Endothelial cell of umbilical vein (primary cell): ENCODE results near the gene PAQR4. TPM values are rescaled to one million over a fixed set of nuclear protein-coding genes. Genes with fewer than 3 reads are reported as not detected.
A peak's percentile ranks its signal among the peaks of the same experiment; 100 is the strongest.

ENCODE experiments used
- BruUV-seq: library from RNA; stranded (reverse); fragments of 400-500 nt; replicated peaks from 2 replicates; lab custom pipeline; 2021; lab: Mats Ljungman, UMichigan
- CTCF ChIA-PET: fragments of 300-600, 350-600 bp; sonication (Branson Sonifier 250); formaldehyde crosslinking; loops from one replicate; lab custom pipeline; 2021; ENCODE audit warnings: antibody characterized with exemption, inconsistent platforms; lab: Charles Lee
- POLR2A ChIA-PET: fragments of 300-600, 350-600 bp; sonication (Branson Sonifier 250); formaldehyde crosslinking; loops from one replicate; lab custom pipeline; 2021; ENCODE audit warnings: antibody characterized with exemption, inconsistent platforms; lab: Charles Lee
- DNase-seq: peaks from one replicate; pipeline ENCODE4 v3.0.0-alpha.2; 2011; ENCODE audit warnings: low read depth, low spot score
- FAIRE-seq: peaks from 2 replicates; lab custom pipeline; 2011; peaks lifted over from hg19 to GRCh38; lab: Jason Lieb, UNC
- H2AFZ ChIP-seq: 2 replicates; pipeline ENCODE4 v1.6.0; 2012; ENCODE audit warnings: low read depth, low read length, control low read depth, inconsistent platforms
- H3K27ac ChIP-seq: 2 replicates; pipeline ENCODE4 v1.5.1; 2011; ENCODE audit warnings: low read depth, mild to moderate bottlenecking, control low read depth, low read length, moderate library complexity; ENCODE audit not compliant: insufficient read depth
- H3K27me3 ChIP-seq, 2 experiments: 2 replicates each; pipeline versions ENCODE4 v1.6.0 to v1.6.1; 2011; ENCODE audit warnings: low read length in 2 of 2, mixed read lengths in 1 of 2; ENCODE audit not compliant: control insufficient read depth in 2 of 2, insufficient read depth in 2 of 2
- H3K36me3 ChIP-seq, 2 experiments: 2 replicates in 1 of 2; 3 replicates in 1 of 2; pipeline ENCODE4 v1.5.1; 2011; ENCODE audit warnings: low read length in 2 of 2, mild to moderate bottlenecking in 1 of 2, moderate library complexity in 1 of 2; ENCODE audit not compliant: control insufficient read depth in 2 of 2, insufficient read depth in 2 of 2; ENCODE audit errors: extremely low read depth in 1 of 2
- H3K4me1 ChIP-seq: 3 replicates; pipeline ENCODE4 v1.5.1; 2011; ENCODE audit warnings: mild to moderate bottlenecking, low read length; ENCODE audit not compliant: control insufficient read depth, insufficient read depth; ENCODE audit errors: extremely low read depth
- H3K4me2 ChIP-seq: 2 replicates; pipeline ENCODE4 v1.6.1; 2011; ENCODE audit warnings: low read length, control low read depth, mixed read lengths; ENCODE audit not compliant: insufficient read depth
- H3K4me3 ChIP-seq, 3 experiments: fragments of 200-600 bp in 1 of 3; sonication (generic), shearing (Covaris generic) in 1 of 3; replicated peaks in 1 of 3; 2 replicates each; pipeline ENCODE4 v1.5.1; 2011 to 2016; ENCODE audit warnings: control low read depth in 3 of 3, low read length in 3 of 3, mild to moderate bottlenecking in 2 of 3, inconsistent platforms in 1 of 3, low read depth in 1 of 3, moderate library complexity in 1 of 3; ENCODE audit not compliant: insufficient read depth in 1 of 3
- H3K79me2 ChIP-seq: 2 replicates; pipeline ENCODE4 v1.6.0; 2012; ENCODE audit warnings: low read length, inconsistent platforms; ENCODE audit not compliant: control insufficient read depth, insufficient read depth
- H3K9ac ChIP-seq: replicated peaks from 2 replicates; pipeline ENCODE3; 2011; ENCODE audit warnings: low read length, control low read depth; ENCODE audit not compliant: insufficient read depth; ENCODE audit errors: extremely low read depth
- H3K9me1 ChIP-seq: replicated peaks from 3 replicates; pipeline ENCODE4 v1.6.0; 2011; ENCODE audit warnings: mild to moderate bottlenecking, low read length; ENCODE audit not compliant: control insufficient read depth, insufficient read depth; ENCODE audit errors: extremely low read depth
- H3K9me3 ChIP-seq: replicated peaks from 2 replicates; pipeline ENCODE4 v1.5.1; 2012; ENCODE audit warnings: low read length, inconsistent platforms; ENCODE audit not compliant: control insufficient read depth, insufficient read depth
- H4K20me1 ChIP-seq: replicated peaks from 2 replicates; pipeline ENCODE3; 2011; ENCODE audit warnings: mild to moderate bottlenecking, low read length; ENCODE audit not compliant: control insufficient read depth, insufficient read depth; ENCODE audit errors: extremely low read depth
- EZH2 ChIP-seq: IDR thresholded peaks from 2 replicates; pipeline ENCODE4 v1.6.1; 2012; ENCODE audit warnings: borderline replicate concordance, low read depth, mild to moderate bottlenecking, moderate library complexity, low read length, inconsistent platforms; ENCODE audit not compliant: severe bottlenecking
- FOS ChIP-seq: IDR thresholded peaks from 2 replicates; pipeline ENCODE4 v1.6.1; 2011; ENCODE audit warnings: mild to moderate bottlenecking, low read length, moderate library complexity, borderline replicate concordance; ENCODE audit not compliant: insufficient read depth
- GATA2 ChIP-seq: IDR thresholded peaks from 2 replicates; pipeline ENCODE4 v1.7.0; 2011; ENCODE audit warnings: low read depth, mild to moderate bottlenecking, moderate library complexity, mixed read lengths, low read length; ENCODE audit not compliant: insufficient read length, insufficient read depth
- MAX ChIP-seq: IDR thresholded peaks from 2 replicates; pipeline ENCODE4 v1.6.1; 2011; ENCODE audit not compliant: insufficient read depth, insufficient read length
- POLR2A ChIP-seq: IDR thresholded peaks from 2 replicates; pipeline ENCODE4 v1.6.1; 2012; ENCODE audit warnings: low read depth, mild to moderate bottlenecking, control low read depth, low read length
- POLR2AphosphoS5 ChIP-seq: IDR thresholded peaks from 2 replicates; pipeline ENCODE4 v1.6.1; 2012; ENCODE audit warnings: low read depth, mild to moderate bottlenecking, control low read depth, low read length, moderate library complexity; ENCODE audit not compliant: insufficient read depth
- dilution Hi-C: fragments of 300-500 bp; cut with MboI; formaldehyde crosslinking; loops from one replicate; pipeline ENCODE4 v1.15.0; 2019; ENCODE audit warnings: low sequenced_read_pairs; ENCODE audit not compliant: extremely low pct_ligation_motif_present
- intact Hi-C: fragments of 100-400 bp; cut with micrococcal nuclease; formaldehyde crosslinking; loops from one replicate; pipeline ENCODE4 v1.10.0; 2022
- polyA plus RNA-seq, 4 experiments: library from polyadenylated mRNA; depleted of rRNA in 3 of 4; stranded (reverse) in 3 of 4; unstranded in 1 of 4; fragments of >200 nt; gene quantifications; 2 replicates each; pipeline versions ENCODE4 v1.2.1 to v1.2.3, GENCODE V29; 2011 to 2012; ENCODE audit warnings: missing spikeins in 1 of 4
- small RNA-seq: library from RNA; depleted of rRNA; stranded (forward); fragments of <200 nt; gene quantifications from one replicate; pipeline ENCODE3, GENCODE V24; 2012; ENCODE audit warnings: low replicate concordance, low read depth; ENCODE audit not compliant: insufficient read depth, insufficient read length
- total RNA-seq: library from RNA; stranded (reverse); gene quantifications from 2 replicates; pipeline ENCODE4 v1.2.3, GENCODE V29; 2021

PAQR4 gene
- total and polyA plus RNA-seq, 2 donors (not counting 3 experiments of a cell fraction or from before 2014, with no cell fraction given) = 23.8 to 31.2 TPM

GRCh38 chr16:3022684-3023414 is 53.7 kb downstream of the PAQR4 start:
- no peaks in the 10 kb centered on the region for H3K27me3 ChIP-seq
- H3K79me2 ChIP-seq = peaks cover 2% of the 10 kb centered on the region
- TF ChIP-seq GATA2 (no peak), POLR2AphosphoS5 (peak; percentile 43), EZH2 (no peak), MAX (no peak), POLR2A (peak; percentile 87), FOS (no peak)
- no peak overlapping the region for H2AFZ ChIP-seq
- ChIA-PET CTCF (interaction anchor here (1.4 to 6.1 kb wide), 5 partner anchors 8 to 107 kb away, joined by 4 to 52 read pairs (median 9); no protein-coding TSS in a partner anchor), POLR2A (no interaction called here)
- peak overlapping the region; percentile 83 for H3K4me2 ChIP-seq
- peak overlapping the region; percentile 98 for H3K27ac ChIP-seq
- intact Hi-C loops (no loop called here), dilution Hi-C loops (no loop called here)
- DNase-seq = peak; percentile 16
- H3K4me3 ChIP-seq = peak overlapping the region in 2 of 3 experiments; percentile 53 to 61
- H3K4me1 ChIP-seq = peaks cover 18% of the 10 kb centered on the region
- peaks cover 0 to 9% of the 10 kb centered on the region in 2 experiments for H3K36me3 ChIP-seq
- no peaks in the 10 kb centered on the region for H3K9me1 ChIP-seq
- no peaks in the 10 kb centered on the region for H4K20me1 ChIP-seq
- peak overlapping the region; percentile 90 for H3K9ac ChIP-seq
- peak; percentile 78 for FAIRE-seq
- BruUV-seq = no TSS peak
- no peaks in the 10 kb centered on the region for H3K9me3 ChIP-seq

Small RNA genes lying within 50 kb of the gene (small RNA-seq; reads per million reads assigned to genes)
- not detected for gene LINC00514

Other genes with a start within 250 kb of the PAQR4 start
- gene PRSS27, start 249.1 kb upstream of the PAQR4 start, total RNA-seq = 0.53 and 0.60 TPM in 2 replicates
- gene PRSS27, start 249.1 kb upstream of the PAQR4 start, polyA plus RNA-seq = 0.33 and 0.53 TPM in 2 replicates
- 483 and 492 TPM in 2 replicates for gene SRRM2, start 216.7 kb upstream of the PAQR4 start, total RNA-seq
- 270 and 296 TPM in 2 replicates for gene SRRM2, start 216.7 kb upstream of the PAQR4 start, polyA plus RNA-seq
- gene ELOB, start 192.1 kb upstream of the PAQR4 start, total RNA-seq = 158 and 251 TPM in 2 replicates
- 848 and 1,320 TPM in 2 replicates for gene ELOB, start 192.1 kb upstream of the PAQR4 start, polyA plus RNA-seq
- gene PRSS33, start 181.8 kb upstream of the PAQR4 start, total RNA-seq = not detected in 2 replicates
- not detected in 2 replicates for gene PRSS33, start 181.8 kb upstream of the PAQR4 start, polyA plus RNA-seq
- gene PRSS41, start 170.9 kb upstream of the PAQR4 start, total RNA-seq = not detected in 2 replicates
- not detected in 2 replicates for gene PRSS41, start 170.9 kb upstream of the PAQR4 start, polyA plus RNA-seq
- gene PRSS21, start 152.1 kb upstream of the PAQR4 start, total RNA-seq = not detected in 2 replicates
- 0.19 and 0.28 TPM in 2 replicates for gene PRSS21, start 152.1 kb upstream of the PAQR4 start, polyA plus RNA-seq
- not detected in 2 replicates for gene ZG16B, start 139.0 kb upstream of the PAQR4 start, total RNA-seq
- 0.22 and 0.25 TPM in 2 replicates for gene ZG16B, start 139.0 kb upstream of the PAQR4 start, polyA plus RNA-seq
- gene PRSS22, start 111.2 kb upstream of the PAQR4 start, total RNA-seq = not detected in 2 replicates
- not detected in 2 replicates for gene PRSS22, start 111.2 kb upstream of the PAQR4 start, polyA plus RNA-seq
- gene FLYWCH2, start 86.1 kb upstream of the PAQR4 start, total RNA-seq = 18.3 and 24.1 TPM in 2 replicates
- gene FLYWCH2, start 86.1 kb upstream of the PAQR4 start, polyA plus RNA-seq = 34.6 and 45.1 TPM in 2 replicates
- 51.2 and 51.7 TPM in 2 replicates for gene FLYWCH1, start 57.4 kb upstream of the PAQR4 start, total RNA-seq
- 32.0 and 37.3 TPM in 2 replicates for gene FLYWCH1, start 57.4 kb upstream of the PAQR4 start, polyA plus RNA-seq
- gene KREMEN2, start 5.1 kb upstream of the PAQR4 start, total RNA-seq = not detected in 2 replicates
- not detected in 2 replicates for gene KREMEN2, start 5.1 kb upstream of the PAQR4 start, polyA plus RNA-seq
- gene PKMYT1, start 11.1 kb downstream of the PAQR4 start, total RNA-seq = 36.1 and 48.5 TPM in 2 replicates
- gene PKMYT1, start 11.1 kb downstream of the PAQR4 start, polyA plus RNA-seq = 26.1 and 46.1 TPM in 2 replicates
- gene CLDN9, start 43.6 kb downstream of the PAQR4 start, total RNA-seq = not detected in 2 replicates
- 0.06 TPM in 1 of 2 replicates, not detected in the other for gene CLDN9, start 43.6 kb downstream of the PAQR4 start, polyA plus RNA-seq
- gene CLDN6, start 48.8 kb downstream of the PAQR4 start, total RNA-seq = not detected in 2 replicates
- 0.28 and 0.80 TPM in 2 replicates for gene CLDN6, start 48.8 kb downstream of the PAQR4 start, polyA plus RNA-seq
- 162 and 169 TPM in 2 replicates for gene TNFRSF12A, start 51.0 kb downstream of the PAQR4 start, total RNA-seq
- gene TNFRSF12A, start 51.0 kb downstream of the PAQR4 start, polyA plus RNA-seq = 187 and 248 TPM in 2 replicates
- gene HCFC1R1, start 54.6 kb downstream of the PAQR4 start, total RNA-seq = 25.8 and 28.7 TPM in 2 replicates
- 49.3 and 64.5 TPM in 2 replicates for gene HCFC1R1, start 54.6 kb downstream of the PAQR4 start, polyA plus RNA-seq
- 23.9 and 24.1 TPM in 2 replicates for gene THOC6, start 54.7 kb downstream of the PAQR4 start, total RNA-seq
- gene THOC6, start 54.7 kb downstream of the PAQR4 start, polyA plus RNA-seq = 36.9 and 39.3 TPM in 2 replicates
- not detected in 2 replicates for gene BICDL2, start 67.6 kb downstream of the PAQR4 start, total RNA-seq
- not detected in 2 replicates for gene BICDL2, start 67.6 kb downstream of the PAQR4 start, polyA plus RNA-seq
- 0.21 and 0.35 TPM in 2 replicates for gene MMP25, start 77.2 kb downstream of the PAQR4 start, total RNA-seq
- 0.08 and 0.13 TPM in 2 replicates for gene MMP25, start 77.2 kb downstream of the PAQR4 start, polyA plus RNA-seq
- gene IL32, start 96.3 kb downstream of the PAQR4 start, total RNA-seq = 55.7 and 127 TPM in 2 replicates
- 336 and 493 TPM in 2 replicates for gene IL32, start 96.3 kb downstream of the PAQR4 start, polyA plus RNA-seq
- gene ZSCAN10, start 129.9 kb downstream of the PAQR4 start, total RNA-seq = not detected in 2 replicates
- gene ZSCAN10, start 129.9 kb downstream of the PAQR4 start, polyA plus RNA-seq = 0.08 TPM in 1 of 2 replicates, not detected in the other
- 15.5 and 18.5 TPM in 2 replicates for gene ZNF205, start 143.2 kb downstream of the PAQR4 start, total RNA-seq
- 19.0 and 30.1 TPM in 2 replicates for gene ZNF205, start 143.2 kb downstream of the PAQR4 start, polyA plus RNA-seq
- gene ZNF213, start 165.7 kb downstream of the PAQR4 start, total RNA-seq = 8.0 and 9.8 TPM in 2 replicates
- gene ZNF213, start 165.7 kb downstream of the PAQR4 start, polyA plus RNA-seq = 1.8 and 2.0 TPM in 2 replicates
- gene OR1F1, start 218.9 kb downstream of the PAQR4 start, total RNA-seq = not detected in 2 replicates
- gene OR1F1, start 218.9 kb downstream of the PAQR4 start, polyA plus RNA-seq = 0.17 and 0.25 TPM in 2 replicates